GM19240 (cell line): ENCODE results near the gene THTPA.
"Not testable (repeated sequence)": the region's sequence is repeated elsewhere in the genome, so short reads cannot be mapped to it uniquely, and the experiment has no call there.

ENCODE experiments used
- DNase-seq: peaks from one replicate; pipeline ENCODE4 v3.0.0; 2011; ENCODE audit warnings: low spot score; ENCODE audit not compliant: insufficient read length

The THTPA gene

DNA sequence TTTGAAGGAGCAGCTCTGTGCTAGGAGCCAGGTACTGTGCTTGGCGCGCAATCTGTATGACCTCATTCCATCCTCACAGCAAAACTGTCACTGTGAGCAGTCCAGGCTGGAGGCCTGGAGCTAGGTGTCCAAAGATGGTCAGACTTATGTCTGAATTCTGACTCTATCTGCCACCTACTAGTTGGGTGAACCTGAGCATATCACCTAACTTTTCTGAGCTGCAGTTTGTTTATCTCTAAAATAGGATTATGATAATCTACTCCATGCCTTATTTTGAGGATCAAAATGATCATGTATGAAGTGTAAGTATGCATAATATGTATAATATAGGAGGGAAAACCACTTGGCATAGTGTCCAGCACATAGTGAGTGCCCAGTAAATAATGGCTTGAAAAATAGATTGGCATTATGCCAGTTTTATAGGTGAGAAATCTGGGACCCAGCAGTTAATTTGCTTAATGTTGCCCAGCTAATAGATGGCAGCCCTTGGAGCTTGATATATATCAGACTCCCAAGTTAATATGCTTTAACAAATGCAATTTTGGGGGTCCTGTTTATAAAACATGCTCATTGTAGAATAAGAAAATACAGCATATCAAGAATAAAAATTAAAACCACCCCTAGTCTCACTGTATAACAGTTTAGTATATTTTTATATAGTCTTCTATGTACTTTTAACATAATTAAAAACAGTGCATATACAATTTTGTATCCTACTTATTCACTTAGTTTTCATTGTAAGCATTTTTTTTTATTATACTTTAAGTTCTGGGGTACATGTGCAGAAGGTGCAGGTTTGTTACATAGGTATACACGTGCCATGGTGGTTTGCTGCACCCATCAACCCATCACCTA, 27.1 kb downstream of the THTPA start:
- no peak for DNase-seq

DNA sequence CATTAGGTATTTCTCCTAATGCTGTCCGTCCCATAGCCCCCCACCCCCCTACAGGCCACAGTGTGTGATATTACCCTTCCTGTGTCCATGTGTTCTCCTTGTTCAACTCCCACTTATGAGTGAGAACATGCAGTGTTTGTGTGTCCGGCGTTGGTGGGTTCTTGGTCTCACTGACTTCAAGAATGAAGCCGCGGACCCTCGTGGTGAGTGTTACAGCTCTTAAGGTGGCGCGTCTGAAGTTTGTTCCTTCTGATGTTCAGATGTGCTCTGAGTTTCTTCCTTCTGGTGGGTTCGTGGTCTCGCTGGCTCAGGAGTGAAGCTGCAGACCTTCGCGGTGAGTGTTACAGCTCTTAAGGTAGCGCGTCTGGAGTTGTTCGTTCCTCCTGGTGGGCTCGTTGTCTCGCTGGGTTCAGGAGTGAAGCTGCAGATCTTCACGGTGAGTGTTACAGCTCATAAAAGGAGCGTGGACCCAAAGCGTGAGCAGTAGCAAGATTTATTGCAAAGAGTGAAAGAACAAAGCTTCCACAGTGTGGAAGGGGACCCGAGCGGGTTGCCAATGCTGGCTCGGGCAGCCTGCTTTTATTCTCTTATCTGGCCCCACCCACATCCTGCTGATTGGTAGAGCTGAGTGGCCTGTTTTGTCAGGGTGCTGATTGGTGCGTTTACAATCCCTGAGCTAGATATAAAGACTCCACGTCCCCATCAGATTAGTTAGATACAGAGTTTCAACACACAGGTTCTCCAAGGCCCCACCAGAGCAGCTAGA, 27.9 kb downstream of the THTPA start:
- DNase-seq, result not testable (repeated sequence)

DNA sequence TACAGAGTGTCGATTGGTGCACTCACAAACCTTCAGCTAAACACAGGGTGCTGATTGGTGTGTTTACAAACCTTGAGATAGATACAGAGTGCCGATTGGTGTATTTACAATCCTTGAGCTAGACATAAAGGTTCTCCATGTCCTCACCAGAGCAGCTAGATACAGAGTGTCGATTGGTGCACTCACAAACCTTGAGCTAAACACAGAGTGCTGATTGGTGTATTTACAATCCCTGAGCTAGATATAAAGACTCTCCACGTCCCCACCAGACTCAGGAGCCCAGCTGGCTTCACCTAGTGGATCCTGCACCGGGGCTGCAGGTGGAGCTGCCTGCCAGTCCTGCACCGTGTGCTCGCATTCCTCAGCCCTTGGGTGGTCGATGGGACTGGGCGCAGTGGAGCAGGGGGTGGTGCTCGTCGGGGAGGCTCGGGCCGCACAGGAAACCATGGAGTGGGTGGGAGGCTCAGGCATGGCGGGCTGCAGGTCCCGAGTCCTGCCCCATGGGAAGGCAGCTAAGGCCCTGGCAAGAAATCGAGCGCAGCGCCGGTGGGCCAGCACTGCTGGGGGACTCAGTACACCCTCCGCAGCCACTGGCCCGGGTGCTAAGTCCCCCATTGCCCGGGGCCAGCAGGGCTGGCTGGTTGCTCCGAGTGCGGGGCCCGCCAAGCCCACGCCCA, 28.6 kb downstream of the THTPA start:
- not testable (repeated sequence) for DNase-seq

DNA sequence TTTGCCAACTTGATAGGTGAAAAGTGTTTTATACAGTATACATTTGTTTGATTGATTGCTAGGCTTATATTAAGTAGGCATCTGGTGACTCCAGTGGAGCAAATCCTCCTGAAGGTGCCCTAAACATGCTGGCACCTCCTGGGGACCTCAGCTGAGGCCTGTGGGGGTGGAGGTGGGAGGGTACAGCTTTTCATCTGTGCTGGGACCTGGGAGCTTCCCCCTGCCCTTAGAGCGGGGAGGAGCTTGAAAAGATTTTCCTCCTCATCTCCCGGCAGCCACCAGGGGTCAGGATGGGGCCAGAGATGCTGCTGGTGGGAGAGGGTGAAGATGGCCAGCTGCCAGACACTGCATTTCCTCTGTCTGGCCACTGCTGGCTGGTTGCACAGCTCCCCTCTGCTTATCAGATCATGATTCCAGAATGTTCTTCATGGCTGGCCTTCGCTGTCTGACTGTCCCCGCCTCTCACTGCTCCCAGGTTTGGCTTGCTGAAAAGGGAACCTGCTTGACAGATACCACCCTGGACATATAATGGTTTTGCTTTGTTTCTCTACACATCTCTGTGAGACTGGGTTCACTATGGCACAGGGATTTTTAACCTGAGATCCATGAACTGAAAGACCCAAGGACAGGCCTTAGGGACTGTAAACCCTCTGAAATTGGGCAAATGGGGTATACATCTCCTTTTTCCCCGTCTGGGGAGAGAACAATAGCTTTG, 33.0 kb downstream of the THTPA start:
- peak; percentile 97 for DNase-seq

DNA sequence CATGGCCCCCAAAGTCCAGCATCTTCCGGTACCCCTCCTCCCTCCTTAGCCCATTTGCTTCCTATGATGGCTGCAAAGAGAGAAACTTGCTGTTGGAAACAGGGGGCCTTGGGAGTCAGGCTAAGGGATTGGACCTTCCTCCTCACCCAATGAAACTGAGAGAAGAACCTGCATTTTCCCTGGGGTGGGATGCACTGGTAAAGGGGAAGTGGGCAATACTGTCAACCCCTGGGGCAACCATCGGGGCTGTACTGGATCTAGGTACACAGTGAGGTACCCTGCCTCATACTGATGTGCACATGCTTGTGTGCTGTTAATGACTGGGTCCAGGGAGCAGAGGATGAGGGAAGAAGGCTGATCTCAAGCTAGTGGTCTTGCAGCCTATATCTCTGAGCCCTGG, 33.5 kb downstream of the THTPA start:
- DNase-seq, result no peak

DNA sequence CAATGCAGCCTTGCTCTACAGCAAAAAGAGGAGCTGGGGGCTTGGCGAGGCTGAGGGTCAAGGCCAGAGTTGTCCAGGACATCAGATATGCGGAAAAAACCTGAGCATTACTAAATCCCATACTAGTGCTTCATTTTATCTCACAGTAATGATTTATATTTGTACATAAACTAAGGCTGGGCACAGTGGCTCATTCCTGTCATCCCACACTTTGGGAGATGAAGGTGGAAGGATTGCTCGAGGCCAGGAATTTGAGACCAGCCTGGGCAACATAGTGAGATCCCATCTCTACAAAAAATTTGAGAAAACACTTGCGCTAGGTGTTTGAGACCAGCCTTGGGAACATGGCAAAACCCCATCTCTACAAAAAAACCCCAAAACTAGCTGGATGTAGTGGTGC, 34.1 kb downstream of the THTPA start:
- no peak for DNase-seq

DNA sequence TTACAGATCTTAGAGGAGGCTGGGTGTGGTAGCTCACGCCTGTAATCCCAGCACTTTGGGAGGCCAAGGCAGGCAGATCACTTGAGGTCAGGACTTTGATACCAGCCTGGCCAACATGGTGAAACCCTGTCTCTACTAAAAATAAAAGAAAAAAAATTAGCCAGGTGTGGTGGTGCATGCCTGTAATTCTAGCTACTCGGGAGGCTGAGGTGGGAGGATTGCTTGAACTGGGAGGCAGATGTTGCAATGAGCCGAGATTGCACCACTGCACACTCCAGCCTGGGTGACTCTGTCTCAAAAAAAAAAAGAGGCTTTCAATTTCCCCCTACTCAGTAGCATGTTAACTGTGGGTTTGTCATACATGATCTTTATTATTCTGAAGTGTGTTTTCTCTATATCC, 38.1 kb downstream of the THTPA start:
- DNase-seq, result not testable (repeated sequence)

DNA sequence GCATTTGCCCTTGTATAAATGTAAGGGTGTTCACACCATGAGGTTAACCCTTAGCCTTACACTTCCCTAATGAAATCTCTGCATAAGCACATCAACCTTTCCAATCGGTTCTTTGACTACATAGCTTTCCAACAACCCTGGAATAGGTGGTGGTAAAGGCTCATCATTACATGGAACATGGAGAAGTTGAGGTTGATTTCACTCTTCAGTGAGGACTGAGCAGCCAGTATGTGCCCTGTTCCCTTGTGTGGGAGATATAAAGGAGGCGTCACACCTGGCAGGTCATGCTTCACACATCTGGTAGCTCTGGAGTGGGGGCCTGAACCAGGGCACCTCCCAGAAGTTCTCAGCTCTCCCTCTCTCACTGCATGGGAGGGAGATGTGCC, 44.2 kb downstream of the THTPA start:
- no peak for DNase-seq

DNA sequence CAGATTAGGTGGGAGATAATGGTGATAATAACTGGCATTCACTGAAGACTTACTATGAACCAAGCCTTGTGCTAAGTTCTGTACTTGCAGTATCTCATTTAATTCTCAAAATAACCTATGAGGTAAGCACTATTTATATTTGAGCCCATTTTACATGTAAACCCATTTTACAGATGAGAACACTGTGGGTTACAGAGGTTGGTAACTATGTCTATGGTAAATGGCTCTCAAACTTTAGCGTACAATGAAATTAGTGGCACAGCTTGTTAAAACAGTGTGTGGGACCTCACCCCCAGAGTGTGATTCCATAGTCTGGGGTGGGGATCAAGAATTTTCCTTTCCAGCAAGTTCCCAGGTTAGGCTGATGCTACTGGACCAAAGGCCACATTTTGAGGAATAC, 44.7 kb downstream of the THTPA start:
- no peak for DNase-seq

DNA sequence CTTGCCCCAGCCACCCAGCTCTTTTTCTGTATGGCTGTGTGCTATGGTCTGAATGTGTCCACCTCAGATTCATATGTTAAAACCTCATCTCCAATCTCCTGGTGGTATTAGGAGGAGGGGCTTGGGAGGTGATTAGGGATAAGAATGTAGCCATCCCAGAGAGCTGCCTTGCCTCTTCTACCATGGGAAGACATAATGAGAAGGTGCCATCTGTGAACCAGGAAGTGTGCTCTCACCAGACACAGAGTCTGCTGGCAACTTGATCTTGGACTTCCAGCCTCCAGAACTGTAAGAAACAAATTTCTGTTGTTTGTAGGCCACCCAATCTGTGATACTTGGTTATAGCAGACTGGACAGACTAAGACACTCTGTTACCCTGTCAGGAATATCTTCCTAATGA, 45.4 kb downstream of the THTPA start:
- no peak for DNase-seq

DNA sequence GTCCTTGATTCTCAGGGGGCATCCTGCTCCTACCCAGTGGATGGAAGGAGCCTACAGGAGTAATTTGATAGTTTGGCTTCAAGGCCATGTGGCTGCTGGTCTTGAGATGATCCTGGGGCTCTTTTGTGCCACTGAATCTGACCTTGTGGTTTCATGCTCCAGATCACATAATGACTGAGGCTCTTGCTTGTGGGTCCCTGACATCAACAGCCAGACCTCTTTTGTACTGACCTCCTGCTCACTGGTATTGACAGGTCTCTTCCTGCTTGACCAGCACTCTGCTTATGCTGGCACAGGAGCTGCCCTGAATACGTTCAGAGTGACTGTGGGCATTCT, 45.7 kb downstream of the THTPA start:
- no peak for DNase-seq

DNA sequence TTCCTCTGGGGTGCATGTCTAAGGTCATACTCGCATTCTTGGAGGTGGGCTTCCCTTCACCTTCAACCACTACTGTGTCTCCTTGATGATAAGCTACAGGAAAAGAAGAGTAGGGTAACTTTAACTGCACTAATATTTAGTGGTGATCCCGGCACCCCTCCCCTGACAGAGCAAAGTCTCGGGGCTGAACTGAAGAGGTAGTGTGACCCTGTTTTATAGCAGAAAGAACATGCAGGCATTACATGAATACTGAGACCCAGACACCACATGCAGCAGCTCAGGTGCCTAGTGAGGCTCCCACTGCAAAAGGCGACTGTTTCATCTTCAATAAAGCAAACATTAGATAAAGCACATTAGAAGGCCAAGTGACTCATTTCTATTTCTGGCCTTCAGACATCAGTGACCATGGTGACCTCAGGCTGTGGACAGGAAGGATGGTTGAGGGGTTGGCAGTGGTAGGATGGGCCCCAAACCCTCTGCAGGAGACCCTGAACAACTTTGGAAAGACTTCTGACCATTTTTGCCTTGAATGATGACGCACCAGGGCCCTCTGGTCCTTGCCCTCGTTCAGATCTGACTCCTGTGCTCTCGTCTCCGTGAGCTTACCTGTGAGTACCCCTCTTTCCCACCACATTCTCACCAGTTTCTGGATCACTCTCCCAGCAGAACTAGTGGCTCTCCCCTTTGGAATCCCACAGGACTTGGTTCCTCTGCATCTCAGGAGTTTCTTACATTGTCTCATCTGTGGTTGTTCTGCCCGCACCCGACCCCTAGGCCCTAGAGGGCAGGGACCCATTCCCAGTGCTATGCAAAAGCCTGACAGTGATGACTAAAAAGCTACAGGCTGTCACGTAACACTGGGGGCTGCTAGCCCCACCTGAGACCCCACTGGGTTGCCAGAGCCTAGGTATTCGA, 46.4 kb downstream of the THTPA start:
- no peak for DNase-seq

DNA sequence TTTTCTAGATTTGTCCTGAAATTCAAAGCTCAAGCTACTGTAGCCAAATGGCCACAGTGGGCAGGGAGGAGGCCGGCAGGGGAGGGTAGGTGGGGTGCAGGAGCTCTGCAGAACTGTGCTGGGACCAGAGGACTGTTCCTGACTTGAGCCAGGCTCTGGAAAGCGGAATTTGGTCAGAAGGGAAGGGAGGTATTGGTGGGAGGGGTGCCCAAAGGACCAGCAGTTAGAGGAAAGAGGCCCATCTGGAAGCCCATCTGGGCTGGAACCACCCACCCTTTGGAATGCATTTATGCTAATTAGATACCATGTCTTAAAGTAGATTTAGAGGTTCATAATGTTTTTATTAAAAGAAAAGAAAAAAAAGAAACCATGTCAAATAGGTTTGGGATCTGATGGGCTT, 47.0 kb downstream of the THTPA start:
- DNase-seq, result no peak

DNA sequence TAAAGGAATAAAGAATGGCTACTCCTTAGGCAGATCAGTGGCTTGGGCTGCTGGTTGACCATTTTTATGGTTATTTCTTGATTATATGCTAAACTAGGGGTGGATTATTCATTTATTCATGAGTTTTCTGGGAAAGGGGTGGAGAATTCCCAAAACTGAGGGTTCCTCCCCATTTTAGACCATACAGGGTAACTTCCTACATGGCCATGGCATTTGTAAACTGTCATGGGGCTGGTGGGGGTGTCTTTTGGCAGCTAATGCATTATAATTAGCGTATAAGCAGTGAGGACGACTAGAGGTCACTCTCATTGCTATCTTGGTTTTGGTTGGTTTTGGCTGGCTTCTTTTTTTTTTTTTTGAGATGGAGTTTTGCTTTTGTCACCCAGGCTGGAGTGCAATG, 48.1 kb downstream of the THTPA start:
- DNase-seq, result no peak

DNA sequence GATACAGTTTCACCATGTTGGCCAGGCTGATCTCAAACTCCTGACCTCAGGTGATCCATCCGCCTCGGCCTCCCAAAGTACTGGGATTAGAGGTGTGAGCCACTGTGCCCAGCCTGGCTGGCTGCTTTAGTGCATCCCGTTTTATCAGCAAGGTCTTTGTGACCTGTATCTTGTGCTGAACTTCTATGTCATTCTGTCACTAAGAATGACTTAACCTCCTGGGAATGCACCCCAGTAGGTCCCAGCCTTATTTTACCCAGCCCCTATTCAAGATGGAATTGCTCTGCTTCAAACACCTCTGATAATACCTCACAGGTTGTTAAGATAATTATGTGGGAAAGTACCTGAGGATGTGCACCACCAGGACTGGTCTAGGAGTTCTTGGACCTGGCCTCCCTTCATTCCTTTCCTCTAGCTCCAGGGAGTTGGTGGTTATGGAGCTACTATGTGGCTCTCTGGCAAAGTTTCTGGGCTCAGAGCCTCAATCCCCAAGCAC, 48.7 kb downstream of the THTPA start:
- DNase-seq, result no peak

DNA sequence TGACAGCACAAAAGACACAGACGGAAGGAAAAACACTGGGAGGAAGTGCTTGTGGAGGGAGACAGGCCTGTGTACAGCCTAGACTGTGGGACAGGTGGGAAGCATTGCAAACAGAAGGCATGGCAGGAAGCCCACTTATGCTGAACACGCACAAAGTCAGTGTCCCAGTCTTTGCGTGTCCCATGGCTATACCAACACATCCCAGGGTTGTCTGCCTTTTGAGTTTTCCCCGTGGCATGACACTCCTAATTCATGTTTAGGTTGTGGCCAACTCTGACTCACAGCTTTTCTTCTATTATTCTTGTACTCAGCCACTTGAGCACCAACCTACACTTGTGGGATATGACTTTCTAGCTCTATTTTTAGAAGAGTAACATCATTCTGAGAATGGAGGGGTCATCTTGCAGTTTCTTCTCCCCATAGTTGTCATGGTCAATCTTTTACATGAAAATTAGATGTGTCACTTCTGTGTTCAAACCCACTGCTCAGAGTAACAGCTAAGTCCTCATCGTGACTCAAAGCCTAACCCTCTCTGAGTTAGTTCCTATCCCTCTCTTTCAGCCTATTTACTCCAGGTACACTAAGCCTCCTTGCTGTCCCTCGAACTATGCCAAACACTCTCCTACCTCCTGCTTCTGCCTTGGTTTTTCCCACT, 50.0 kb downstream of the THTPA start:
- no peak for DNase-seq

DNA sequence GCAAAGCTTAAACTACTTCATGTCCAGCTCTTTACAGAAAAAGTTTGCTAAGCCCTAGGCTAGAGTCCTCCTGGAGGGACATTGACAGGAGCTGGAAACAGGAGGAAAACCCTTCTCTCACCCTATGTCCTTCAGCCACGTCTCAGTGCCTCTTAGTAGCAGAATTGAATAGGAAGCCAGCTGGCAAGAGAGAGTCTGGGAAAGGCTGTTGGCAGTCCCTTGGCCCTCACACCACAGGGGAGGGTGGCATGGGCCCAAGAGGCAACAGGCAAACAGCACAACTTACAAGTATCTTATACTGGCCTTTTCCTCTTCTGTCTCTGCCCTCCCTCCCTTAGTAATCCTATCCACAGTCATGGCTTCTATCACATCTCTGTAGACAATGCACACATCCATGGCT, 52.4 kb downstream of the THTPA start:
- DNase-seq, result no peak

DNA sequence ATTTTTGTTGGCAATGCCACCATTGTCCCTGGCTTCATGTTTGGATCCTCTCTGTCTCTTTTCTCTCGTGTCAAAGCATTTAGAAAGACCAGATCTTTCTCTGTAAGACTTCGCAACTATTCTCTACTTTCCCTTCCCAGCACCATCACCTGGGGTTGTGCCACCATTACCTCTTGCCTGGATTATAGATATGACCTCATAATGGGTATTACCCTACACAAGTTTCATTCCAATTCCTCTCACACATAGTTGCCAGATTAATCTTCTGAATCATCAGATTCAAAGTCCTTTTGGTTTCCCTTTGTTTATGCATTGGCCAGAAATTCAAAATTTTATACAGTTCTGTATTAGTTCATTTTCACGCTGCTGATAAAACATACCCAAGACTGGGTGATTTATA, 52.9 kb downstream of the THTPA start:
- DNase-seq, result no peak

DNA sequence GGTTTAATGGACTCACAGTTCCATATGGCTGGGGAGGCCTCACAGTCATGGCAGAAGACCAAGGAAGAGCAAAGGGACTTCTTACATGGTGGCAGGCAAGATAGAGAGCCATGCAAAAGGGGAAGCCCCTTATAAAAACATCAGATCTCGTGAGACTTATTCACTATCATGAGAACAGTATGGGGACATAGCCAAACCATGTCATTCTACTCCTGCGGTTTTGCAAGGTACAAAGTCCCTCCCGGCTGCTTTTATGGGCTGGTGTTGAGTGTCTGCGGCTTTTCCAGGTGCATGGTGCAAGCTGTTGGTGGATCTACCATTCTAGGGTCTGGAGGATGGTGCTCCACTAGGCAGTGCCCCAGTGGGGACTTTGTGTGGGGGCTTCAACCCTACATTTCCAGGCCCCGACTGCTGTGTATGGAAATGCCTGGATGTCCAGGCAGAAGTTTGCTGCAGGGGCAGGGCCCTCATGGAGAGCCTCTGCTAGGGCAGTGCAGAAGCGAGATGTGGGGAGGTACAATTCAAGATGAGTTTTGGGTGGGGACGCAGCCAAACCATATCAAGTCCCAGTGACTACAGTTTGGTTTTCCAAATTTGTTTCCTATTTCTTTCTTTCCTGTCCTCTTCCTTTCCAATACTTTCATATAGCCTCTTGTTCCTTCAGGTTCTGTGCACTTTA, 53.5 kb downstream of the THTPA start:
- not testable (repeated sequence) for DNase-seq
